ENCODE measurements around the gene CATSPERZ. TPM values are rescaled to one million over a fixed set of nuclear protein-coding genes. Genes with fewer than 3 reads are reported as not detected.
"Not testable (repeated sequence)": the region's sequence is repeated elsewhere in the genome, so short reads cannot be mapped to it uniquely, and the experiment has no call there.

The CATSPERZ gene
- total RNA-seq, 2 donors from 2014 or later, result 0.53 to 1.1 TPM

DNA sequence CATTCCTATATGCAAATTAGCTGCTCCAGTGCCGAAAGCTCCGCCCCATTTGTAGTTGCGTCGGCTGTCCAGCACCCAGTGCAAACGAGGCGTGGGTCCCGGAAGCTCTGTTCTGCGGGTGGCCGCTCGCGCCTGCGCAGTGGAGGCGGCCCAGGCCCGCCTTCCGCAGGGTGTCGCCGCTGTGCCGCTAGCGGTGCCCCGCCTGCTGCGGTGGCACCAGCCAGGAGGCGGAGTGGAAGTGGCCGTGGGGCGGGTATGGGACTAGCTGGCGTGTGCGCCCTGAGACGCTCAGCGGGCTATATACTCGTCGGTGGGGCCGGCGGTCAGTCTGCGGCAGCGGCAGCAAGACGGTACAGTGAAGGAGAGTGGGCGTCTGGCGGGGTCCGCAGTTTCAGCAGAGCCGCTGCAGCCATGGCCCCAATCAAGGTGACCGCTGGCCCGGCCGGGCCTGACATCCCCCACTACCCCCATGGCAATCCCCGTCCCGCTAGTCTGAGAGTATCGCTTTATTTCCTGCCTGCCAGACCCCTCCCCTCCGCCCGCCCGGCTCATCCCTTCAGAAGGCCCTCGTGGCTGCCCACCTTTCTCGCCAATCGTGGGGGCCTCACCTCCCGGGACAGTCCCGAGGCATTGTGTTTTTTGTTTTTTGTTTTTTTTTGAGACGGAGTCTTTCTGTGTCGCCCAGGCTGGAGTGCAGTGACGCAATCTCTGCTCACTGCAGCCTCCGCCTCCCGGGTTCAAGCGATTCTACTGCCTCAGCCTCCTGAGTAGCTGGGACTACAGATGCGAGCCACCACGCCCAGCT, 18.0 kb downstream of the CATSPERZ start, which contains the start of gene PRDX5:
Gene PRDX5 (plus strand): TSS at position 161 of the 805 bp plus-strand sequence. CDS start 95 bp downstream, at position 256.
- H3K27me3 Mint-ChIP-seq (ENCODE audit: low read depth), result no peaks in the 10 kb centered on the region
- peak within 1 kb of the TSS; percentile 88 to 92 for H3K4me3 Mint-ChIP-seq
- peak within 1 kb of the TSS; percentile 98 for H3K27ac Mint-ChIP-seq
- peaks cover 61% of the 10 kb centered on the region for H3K4me1 Mint-ChIP-seq (ENCODE audit: low read depth)
- ATAC-seq (replicated peaks in 1 of 2) (peak; percentile 80 to 81), DNase-seq (peak; percentile 96 to 97)
- no peaks in the 10 kb centered on the region for H3K9me3 Mint-ChIP-seq
- peaks cover 9% of the 10 kb centered on the region in 2 donors for H3K36me3 Mint-ChIP-seq (ENCODE audit: insufficient read depth in 2 of 2)

DNA sequence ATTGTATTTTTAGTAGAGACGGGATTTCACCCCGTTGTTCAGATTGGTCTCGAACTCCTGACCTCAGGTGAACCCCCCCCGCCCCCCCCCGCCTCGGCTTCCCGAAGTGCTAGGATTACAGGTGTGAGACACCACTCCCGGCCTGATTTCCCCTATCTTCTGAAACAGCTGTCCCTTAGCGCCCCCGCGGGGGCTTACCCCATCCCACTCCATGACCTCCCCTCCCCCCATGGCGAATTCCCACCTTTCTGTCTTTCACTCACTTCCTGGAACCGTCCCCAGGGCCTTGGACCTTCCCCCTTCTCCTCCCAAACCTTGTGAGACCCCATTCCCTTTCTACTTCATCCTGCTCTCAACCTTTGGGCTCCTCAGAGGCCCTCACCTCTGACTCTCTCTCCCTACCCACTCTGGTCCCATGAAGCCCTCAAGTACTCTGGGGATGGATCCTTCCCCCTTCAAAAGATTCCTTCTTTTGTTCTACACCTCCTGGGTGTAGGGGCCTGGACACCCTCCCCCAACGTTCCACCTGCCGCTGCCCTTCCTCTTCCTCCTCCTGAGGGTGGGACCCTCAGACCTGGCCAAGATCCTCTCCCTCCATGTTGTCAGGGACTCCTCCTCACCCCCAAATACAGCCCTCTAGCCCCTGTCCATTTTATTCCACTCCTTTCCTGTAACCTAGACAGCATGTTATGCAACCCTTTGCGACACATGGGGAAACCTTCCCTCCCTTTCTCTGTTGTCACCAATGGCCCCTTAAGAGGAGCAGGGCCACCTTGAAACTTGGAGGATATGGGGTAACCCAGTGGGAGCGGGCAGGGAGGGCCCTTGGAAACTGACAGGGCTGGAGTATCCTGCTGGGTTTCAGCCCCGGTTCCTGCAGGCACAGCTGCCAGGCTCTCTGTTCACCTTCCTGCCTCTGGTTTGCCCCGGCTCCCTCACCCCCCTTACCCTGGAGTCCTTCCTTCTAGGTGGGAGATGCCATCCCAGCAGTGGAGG, 18.9 kb downstream of the CATSPERZ start:
- H3K9me3 Mint-ChIP-seq, result no peaks in the 10 kb centered on the region
- ATAC-seq (replicated peaks in 1 of 2) (no peak), DNase-seq (no peak)
- peak overlapping the region; percentile 88 to 92 for H3K4me3 Mint-ChIP-seq
- peaks cover 59% of the 10 kb centered on the region for H3K4me1 Mint-ChIP-seq (ENCODE audit: low read depth)
- H3K27ac Mint-ChIP-seq, result peak overlapping the region; percentile 98
- H3K36me3 Mint-ChIP-seq (ENCODE audit: insufficient read depth in 2 of 2), result peaks cover 9% of the 10 kb centered on the region in 2 donors
- H3K27me3 Mint-ChIP-seq (ENCODE audit: low read depth), result no peaks in the 10 kb centered on the region

DNA sequence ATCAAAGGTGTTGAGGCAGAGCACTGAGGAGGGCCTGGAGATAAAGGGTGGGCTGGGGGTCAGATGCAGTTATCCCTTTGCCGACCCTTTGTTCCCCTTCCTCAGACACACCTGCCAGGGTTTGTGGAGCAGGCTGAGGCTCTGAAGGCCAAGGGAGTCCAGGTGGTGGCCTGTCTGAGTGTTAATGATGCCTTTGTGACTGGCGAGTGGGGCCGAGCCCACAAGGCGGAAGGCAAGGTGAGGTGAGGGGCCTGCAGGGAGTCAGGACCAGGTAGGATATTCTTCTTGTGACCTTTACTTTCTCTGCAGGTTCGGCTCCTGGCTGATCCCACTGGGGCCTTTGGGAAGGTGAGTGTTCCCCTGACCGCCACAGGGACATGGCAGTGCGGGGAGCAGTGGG, 20.4 kb downstream of the CATSPERZ start:
- H3K4me3 Mint-ChIP-seq, result no peak overlapping the region
- H3K27me3 Mint-ChIP-seq (ENCODE audit: low read depth), result no peaks in the 10 kb centered on the region

DNA sequence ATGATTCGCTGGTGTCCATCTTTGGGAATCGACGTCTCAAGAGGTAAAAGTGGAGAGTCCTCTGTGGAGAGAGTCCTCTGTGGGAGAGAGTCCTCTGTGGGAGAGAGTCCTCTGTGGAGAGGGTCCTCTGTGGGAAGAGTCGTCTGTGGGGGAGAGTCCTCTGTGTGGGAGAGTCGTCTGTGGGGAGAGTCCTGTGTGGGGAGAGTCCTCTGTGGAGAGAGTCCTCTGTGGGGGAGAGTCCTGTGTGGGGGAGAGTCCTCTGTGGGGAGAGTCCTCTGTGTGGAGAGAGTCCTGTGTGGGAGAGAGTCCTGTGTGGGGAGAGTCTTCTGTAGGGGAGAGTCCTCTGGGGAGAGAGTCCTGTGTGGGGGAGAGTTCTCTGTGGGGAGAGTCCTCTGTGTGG, 20.9 kb downstream of the CATSPERZ start:
- no peak for DNase-seq
- Mint-ChIP-seq H3K36me3 (ENCODE audit: insufficient read depth in 2 of 2) (peaks cover 9% of the 10 kb centered on the region in 2 donors), H3K27ac (no peak overlapping the region), H3K9me3 (no peaks in the 10 kb centered on the region), H3K4me3 (peak overlapping the region in 1 of 2 donors; percentile 5), H3K27me3 (ENCODE audit: low read depth) (no peaks in the 10 kb centered on the region), H3K4me1 (ENCODE audit: low read depth) (peaks cover 50% of the 10 kb centered on the region)
- ATAC-seq (replicated peaks in 1 of 2), result no peak

More for the DNA sequence above, 20.4 kb downstream of the CATSPERZ start:
- DNase-seq, result no peak
- H3K27ac Mint-ChIP-seq, result peak overlapping the region; percentile 78
- peaks cover 50% of the 10 kb centered on the region for H3K4me1 Mint-ChIP-seq (ENCODE audit: low read depth)
- no peaks in the 10 kb centered on the region for H3K9me3 Mint-ChIP-seq
- ATAC-seq (replicated peaks in 1 of 2), result no peak
- H3K36me3 Mint-ChIP-seq (ENCODE audit: insufficient read depth in 2 of 2), result peaks cover 9% of the 10 kb centered on the region in 2 donors

DNA sequence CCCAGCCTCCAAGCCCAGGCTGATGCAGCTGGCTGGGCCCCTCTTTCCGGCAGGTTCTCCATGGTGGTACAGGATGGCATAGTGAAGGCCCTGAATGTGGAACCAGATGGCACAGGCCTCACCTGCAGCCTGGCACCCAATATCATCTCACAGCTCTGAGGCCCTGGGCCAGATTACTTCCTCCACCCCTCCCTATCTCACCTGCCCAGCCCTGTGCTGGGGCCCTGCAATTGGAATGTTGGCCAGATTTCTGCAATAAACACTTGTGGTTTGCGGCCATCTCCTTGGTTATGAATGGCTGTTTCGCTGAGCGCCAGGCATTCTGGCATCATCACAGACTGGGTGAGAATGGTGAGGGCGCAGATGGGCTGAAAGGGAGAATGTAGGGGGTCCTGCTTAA, 21.4 kb downstream of the CATSPERZ start:
- H3K4me1 Mint-ChIP-seq (ENCODE audit: low read depth), result peaks cover 45% of the 10 kb centered on the region
- ATAC-seq (replicated peaks in 1 of 2), result no peak
- H3K36me3 Mint-ChIP-seq (ENCODE audit: insufficient read depth in 2 of 2), result peaks cover 9% of the 10 kb centered on the region in 2 donors
- no peak overlapping the region for H3K27ac Mint-ChIP-seq
- no peak overlapping the region for H3K4me3 Mint-ChIP-seq
- DNase-seq, result no peak
- H3K27me3 Mint-ChIP-seq (ENCODE audit: low read depth), result no peaks in the 10 kb centered on the region
- no peaks in the 10 kb centered on the region for H3K9me3 Mint-ChIP-seq

DNA sequence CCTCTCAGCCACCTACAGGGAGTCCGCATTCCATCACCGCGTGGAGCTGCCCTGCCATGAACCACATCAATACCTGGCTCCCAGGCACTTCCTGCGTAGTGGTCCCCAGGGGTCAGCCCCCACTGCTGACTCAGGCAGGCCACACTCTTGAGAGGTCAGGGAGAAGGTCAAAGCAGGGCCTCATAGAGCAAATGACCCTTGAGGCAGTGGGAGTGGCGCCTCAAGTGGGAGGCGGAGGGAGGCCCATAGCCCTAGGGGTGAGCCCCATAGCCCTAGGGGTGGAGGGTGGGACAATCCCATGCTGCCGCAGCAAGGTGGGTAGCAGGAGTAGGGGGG, 22.7 kb downstream of the CATSPERZ start:
- ATAC-seq (replicated peaks in 1 of 2), result no peak
- Mint-ChIP-seq H3K27me3 (ENCODE audit: low read depth) (no peaks in the 10 kb centered on the region), H3K9me3 (no peaks in the 10 kb centered on the region), H3K4me1 (ENCODE audit: low read depth) (peaks cover 35% of the 10 kb centered on the region), H3K27ac (no peak overlapping the region), H3K36me3 (ENCODE audit: insufficient read depth in 2 of 2) (peaks cover 7 to 9% of the 10 kb centered on the region in 2 donors), H3K4me3 (no peak overlapping the region)
- DNase-seq, result no peak

DNA sequence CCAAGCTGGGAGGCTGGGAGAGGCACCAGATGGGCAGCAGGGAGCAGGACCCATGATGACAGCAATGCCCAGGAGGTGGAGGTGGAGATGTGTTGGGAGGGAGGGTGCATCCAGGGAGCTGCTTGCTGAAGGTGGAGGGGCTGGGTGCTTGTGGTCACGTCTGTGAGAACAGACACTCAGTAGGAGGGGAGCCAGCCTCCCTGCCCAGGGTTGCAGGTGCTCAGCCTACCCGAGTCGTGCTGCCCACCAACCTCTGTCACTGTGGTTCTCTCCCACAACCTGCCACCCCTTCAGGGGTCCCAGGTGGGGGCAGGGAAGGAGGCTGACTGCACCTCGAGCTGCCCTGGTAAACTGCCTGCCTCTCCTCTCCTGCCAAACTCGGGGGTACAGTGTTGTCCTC, 23.2 kb downstream of the CATSPERZ start:
- H3K9me3 Mint-ChIP-seq, result no peaks in the 10 kb centered on the region
- H3K36me3 Mint-ChIP-seq (ENCODE audit: insufficient read depth in 2 of 2), result peaks cover 6 to 7% of the 10 kb centered on the region in 2 donors
- no peaks in the 10 kb centered on the region for H3K27me3 Mint-ChIP-seq (ENCODE audit: low read depth)
- ATAC-seq (replicated peaks in 1 of 2), result no peak
- H3K4me1 Mint-ChIP-seq (ENCODE audit: low read depth), result peaks cover 31% of the 10 kb centered on the region
- H3K4me3 Mint-ChIP-seq, result no peak overlapping the region
- DNase-seq, result no peak
- no peak overlapping the region for H3K27ac Mint-ChIP-seq

DNA sequence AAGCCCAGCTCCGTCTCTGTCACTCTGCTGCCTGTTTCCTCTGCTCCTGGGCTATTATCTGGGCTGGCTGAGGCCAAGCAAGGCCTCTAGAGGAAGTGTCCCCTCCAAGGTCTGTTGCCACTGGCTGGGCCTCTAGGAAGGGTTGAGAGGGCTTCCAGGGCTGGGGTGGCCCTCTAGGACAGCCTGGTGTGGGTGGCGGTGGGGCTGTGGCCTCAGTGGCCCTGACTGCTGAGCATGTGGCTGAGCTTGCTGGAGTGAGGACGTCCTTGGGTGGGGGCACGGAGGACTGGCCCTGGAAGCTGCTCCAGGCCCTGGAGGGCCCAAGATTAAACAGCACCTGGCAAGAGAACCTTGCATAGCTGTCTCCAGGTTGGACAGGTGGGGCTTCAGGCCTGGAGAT, 23.8 kb downstream of the CATSPERZ start:
- not testable (repeated sequence) for H3K27me3 Mint-ChIP-seq (ENCODE audit: low read depth); H3K36me3 Mint-ChIP-seq (ENCODE audit: insufficient read depth in 2 of 2); H3K4me3 Mint-ChIP-seq; DNase-seq; H3K9me3 Mint-ChIP-seq; H3K27ac Mint-ChIP-seq; ATAC-seq (replicated peaks in 1 of 2)
- peaks cover 29% of the 10 kb centered on the region for H3K4me1 Mint-ChIP-seq (ENCODE audit: low read depth)

DNA sequence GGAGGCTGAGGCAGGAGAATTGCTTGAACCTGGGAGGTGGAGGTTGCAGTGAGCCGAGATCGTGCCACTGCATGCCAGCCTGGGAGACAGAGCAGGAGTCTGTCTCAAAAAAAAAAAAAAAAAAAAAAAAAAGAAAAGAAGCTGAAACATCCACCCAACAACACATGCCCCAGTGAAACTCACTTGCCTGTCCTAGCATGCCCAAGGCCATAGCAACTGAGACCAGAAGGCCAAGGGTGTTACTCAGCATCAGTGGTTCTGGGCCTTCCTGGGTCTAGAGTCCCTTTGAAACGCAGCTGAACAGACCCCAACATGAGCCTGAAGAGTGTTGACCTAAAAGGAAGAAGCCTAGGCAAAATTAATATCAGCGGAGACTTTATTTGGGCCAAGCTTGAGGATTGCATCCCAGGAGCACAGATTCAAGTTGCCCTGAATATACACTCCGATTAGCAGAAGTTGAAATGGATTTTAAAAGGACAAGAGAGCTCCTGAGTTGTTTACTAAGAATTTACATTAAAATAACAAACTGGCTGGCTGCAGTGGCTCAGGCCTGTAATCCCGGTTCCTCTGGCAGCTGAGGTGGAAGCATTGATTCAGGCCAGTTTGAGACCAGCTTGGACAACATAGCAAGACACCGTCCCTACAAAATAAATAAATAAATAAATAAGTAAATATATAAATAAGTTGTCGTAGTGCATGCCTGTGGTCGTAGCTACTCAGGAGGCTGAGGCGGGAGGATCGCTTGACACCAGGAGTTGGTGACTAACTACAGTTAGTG, 24.7 kb downstream of the CATSPERZ start:
- H3K4me3 Mint-ChIP-seq, result no peak overlapping the region
- ATAC-seq (replicated peaks in 1 of 2) (no peak), DNase-seq (no peak)
- H3K27ac Mint-ChIP-seq, result no peak overlapping the region
- H3K4me1 Mint-ChIP-seq (ENCODE audit: low read depth), result peaks cover 20% of the 10 kb centered on the region
- no peaks in the 10 kb centered on the region for H3K27me3 Mint-ChIP-seq (ENCODE audit: low read depth)
- H3K9me3 Mint-ChIP-seq, result no peaks in the 10 kb centered on the region
- H3K36me3 Mint-ChIP-seq (ENCODE audit: insufficient read depth in 2 of 2), result peaks cover 2% of the 10 kb centered on the region in 2 donors

DNA sequence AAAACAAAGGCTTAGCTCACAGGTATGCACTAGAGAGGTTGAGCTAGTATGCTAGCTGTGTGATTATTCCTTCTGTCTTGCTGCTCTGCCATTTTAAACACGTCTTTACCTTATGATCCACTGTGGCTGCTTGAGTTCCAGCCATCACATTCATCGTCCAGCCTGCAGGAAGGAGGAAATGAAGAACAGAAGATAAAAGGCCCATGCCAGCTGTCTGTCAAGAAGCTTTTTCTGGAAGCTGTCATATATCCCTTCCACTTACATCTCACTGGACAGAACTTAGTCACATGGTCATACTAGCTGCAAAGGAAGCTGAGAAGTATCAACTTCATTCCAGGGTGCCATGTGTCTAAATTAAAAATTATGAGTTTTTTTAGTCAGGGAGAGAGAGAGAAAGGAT, 27.2 kb downstream of the CATSPERZ start:
- Mint-ChIP-seq H3K4me1 (ENCODE audit: low read depth) (peaks cover 10% of the 10 kb centered on the region), H3K27ac (no peak overlapping the region), H3K9me3 (no peaks in the 10 kb centered on the region), H3K27me3 (ENCODE audit: low read depth) (no peaks in the 10 kb centered on the region), H3K4me3 (no peak overlapping the region), H3K36me3 (ENCODE audit: insufficient read depth in 2 of 2) (no peaks in the 10 kb centered on the region)
- no peak for DNase-seq
- ATAC-seq (replicated peaks in 1 of 2), result no peak

DNA sequence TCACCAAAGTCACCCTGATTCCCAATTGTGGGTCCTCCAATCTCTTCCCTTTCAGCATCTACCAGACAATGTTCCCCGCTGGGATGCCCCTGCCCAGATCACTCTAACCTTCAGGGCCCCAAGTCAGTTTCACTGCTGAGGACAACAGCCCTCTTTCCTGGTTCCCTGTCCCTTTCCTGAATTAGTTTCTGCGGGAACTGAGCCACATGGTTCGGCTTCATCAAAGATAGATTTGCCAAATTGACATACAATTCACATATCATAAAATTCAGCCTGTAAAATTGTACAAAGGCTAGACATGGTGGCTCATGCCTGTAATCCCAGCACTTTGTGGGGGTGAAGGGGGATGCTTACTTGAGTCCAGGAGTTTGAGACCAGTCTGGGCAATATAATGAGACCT, 27.8 kb downstream of the CATSPERZ start:
- DNase-seq (no peak), ATAC-seq (replicated peaks in 1 of 2) (no peak)
- no peaks in the 10 kb centered on the region for H3K27me3 Mint-ChIP-seq (ENCODE audit: low read depth)
- H3K27ac Mint-ChIP-seq, result no peak overlapping the region
- peaks cover 10% of the 10 kb centered on the region for H3K4me1 Mint-ChIP-seq (ENCODE audit: low read depth)
- no peaks in the 10 kb centered on the region for H3K9me3 Mint-ChIP-seq
- H3K36me3 Mint-ChIP-seq (ENCODE audit: insufficient read depth in 2 of 2), result no peaks in the 10 kb centered on the region
- H3K4me3 Mint-ChIP-seq, result no peak overlapping the region

DNA sequence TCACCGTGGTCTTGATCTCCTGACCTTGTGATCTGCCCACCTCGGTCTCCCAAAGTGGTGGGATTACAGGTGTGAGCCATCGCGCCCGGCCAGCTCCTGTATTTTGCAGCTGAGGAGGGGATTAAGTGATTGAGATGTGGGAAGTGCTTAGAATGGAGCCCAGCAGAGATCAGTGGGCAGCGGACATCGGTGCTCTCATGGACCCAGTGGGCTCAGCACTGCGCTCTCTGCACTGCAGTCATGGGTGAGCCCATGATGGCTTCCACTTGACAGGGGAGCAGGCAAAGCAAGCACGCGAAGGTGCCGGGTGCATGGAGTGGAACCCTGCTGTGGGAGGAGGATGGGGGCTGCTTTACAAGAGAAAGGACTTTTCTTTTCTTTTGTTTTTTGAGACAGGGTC, 30.7 kb downstream of the CATSPERZ start:
- ATAC-seq (replicated peaks in 1 of 2), result no peak
- no peak for DNase-seq
- H3K4me3 Mint-ChIP-seq, result no peak overlapping the region
- H3K27me3 Mint-ChIP-seq (ENCODE audit: low read depth), result no peaks in the 10 kb centered on the region
- H3K27ac Mint-ChIP-seq, result no peak overlapping the region
- H3K4me1 Mint-ChIP-seq (ENCODE audit: low read depth), result peaks cover 20% of the 10 kb centered on the region
- no peaks in the 10 kb centered on the region for H3K36me3 Mint-ChIP-seq (ENCODE audit: insufficient read depth in 2 of 2)
- H3K9me3 Mint-ChIP-seq, result no peaks in the 10 kb centered on the region

Data from activated T-cell treated with anti-CD3 and anti-CD28 coated beads, Interleukin-2, amount 50 U/mL, for 72 hours (primary cell).